ENCODE results near the gene HTR3E.

DNA sequence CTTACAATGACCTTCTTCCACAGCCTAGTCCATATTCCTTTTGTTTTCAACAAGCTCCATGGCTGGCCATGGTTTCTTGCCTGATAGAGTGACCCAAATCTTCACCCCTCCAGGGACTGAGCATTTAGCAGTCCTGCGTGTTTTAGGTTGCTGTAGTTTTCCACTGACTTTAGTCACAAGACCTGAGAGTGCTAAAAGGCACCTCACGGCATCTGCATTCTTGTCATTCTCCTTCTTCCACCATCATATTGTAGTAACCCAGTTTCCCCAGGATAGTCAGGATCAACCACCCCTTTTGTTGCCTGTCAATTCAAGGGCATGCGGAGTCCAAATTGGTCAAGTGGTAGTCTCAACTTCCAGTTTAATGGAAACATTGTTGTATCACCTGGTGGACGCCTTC, 23.2 kb upstream of the HTR3E start:
- no peak for TF ChIP-seq EZH2 (IDR thresholded peaks at IDR 0.05; ENCODE audit: insufficient read depth, poor library complexity, severe bottlenecking)
- TF ChIP-seq EZH2phosphoT487 (IDR thresholded peaks at IDR 0.05; ENCODE audit: insufficient read depth, low read depth): no peak
